Activated T-helper 1 cell treated with anti-CD3 and anti-CD28 coated beads, Interleukin-12 subunit alpha, Interleukin-12 subunit beta, Interleukin-2, Interleukin-4 antibody, amounts not matched to agents 30 ng/mL and 10 ng/mL and 1 ng/mL, durations not matched to agents 14 hours and 24 hours and 36 hours (primary cell): Measurements from ENCODE around the gene QKI. TPM values are rescaled to one million over a fixed set of nuclear protein-coding genes. Genes with fewer than 3 reads are reported as not detected.
A peak's percentile ranks its signal among the peaks of the same experiment; 100 is the strongest.

Experiments used
- DNase-seq: peaks from one replicate; pipeline ENCODE4 v3.0.0; 2021; ENCODE audit warnings: low spot score
- H3K27ac Mint-ChIP-seq: one replicate; pipeline ENCODE4 v1.8.0; 2021; ENCODE audit warnings: mild to moderate bottlenecking, mixed read lengths
- H3K27me3 Mint-ChIP-seq: one replicate; pipeline ENCODE4 v1.8.0; 2022; ENCODE audit warnings: mild to moderate bottlenecking, moderate library complexity, mixed read lengths; ENCODE audit not compliant: insufficient read depth
- H3K36me3 Mint-ChIP-seq: one replicate; pipeline ENCODE4 v1.8.0; 2021; ENCODE audit warnings: low read depth, mixed read lengths
- H3K4me1 Mint-ChIP-seq: one replicate; pipeline ENCODE4 v1.8.0; 2021; ENCODE audit warnings: low read depth, mixed read lengths
- H3K4me3 Mint-ChIP-seq: one replicate; pipeline ENCODE4 v1.8.0; 2021; ENCODE audit warnings: mild to moderate bottlenecking, moderate library complexity, mixed read lengths
- H3K9me3 Mint-ChIP-seq: one replicate; pipeline ENCODE4 v1.8.0; 2021; ENCODE audit warnings: mixed read lengths
- intact Hi-C: fragments of 100-400 bp; cut with micrococcal nuclease; formaldehyde crosslinking; loops from one replicate; pipeline ENCODE4 v1.15.1; 2024
- total RNA-seq: library from RNA; stranded (reverse); gene quantifications from 2 replicates; pipeline ENCODE4 v1.2.3, GENCODE V29; 2022

QKI gene
- total RNA-seq, 1 donor from 2014 or later = 72.5 TPM

- H3K4me3 Mint-ChIP-seq = no peak overlapping the region
- H3K36me3 Mint-ChIP-seq = no peaks in the 10 kb centered on the region
- no peak overlapping the region for H3K27ac Mint-ChIP-seq
- peaks cover 6% of the 10 kb centered on the region for H3K4me1 Mint-ChIP-seq
- intact Hi-C loops = no loop called here
- H3K9me3 Mint-ChIP-seq = no peaks in the 10 kb centered on the region
- DNase-seq = no peak
- peaks cover 28% of the 10 kb centered on the region for H3K27me3 Mint-ChIP-seq
These were observed 19.2 kb upstream of the QKI start for GRCh38 chr6:163395122-163395830.

DNA sequence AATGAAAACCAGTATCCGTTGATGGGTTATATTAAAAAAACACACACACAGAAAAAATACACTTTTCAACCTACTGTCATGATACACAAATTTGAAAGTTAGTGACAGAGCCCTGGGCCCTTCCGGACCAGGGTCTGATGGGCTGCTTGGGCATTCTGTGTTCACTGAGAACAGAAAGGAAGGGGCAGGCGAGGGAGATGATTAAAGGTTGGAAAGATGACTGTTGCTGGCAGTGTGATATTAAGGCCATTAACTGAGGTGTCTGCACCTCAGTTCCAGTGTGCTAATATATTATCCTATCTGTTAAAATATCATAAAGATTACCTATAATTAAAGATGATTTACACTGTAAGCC is 18.7 kb upstream of the QKI start:
- no peak overlapping the region for H3K4me3 Mint-ChIP-seq
- no peaks in the 10 kb centered on the region for H3K36me3 Mint-ChIP-seq
- DNase-seq = no peak
- H3K4me1 Mint-ChIP-seq = peaks cover 6% of the 10 kb centered on the region
- peaks cover 28% of the 10 kb centered on the region for H3K27me3 Mint-ChIP-seq
- H3K9me3 Mint-ChIP-seq = no peaks in the 10 kb centered on the region
- no peak overlapping the region for H3K27ac Mint-ChIP-seq
- intact Hi-C loops = no loop called here

DNA sequence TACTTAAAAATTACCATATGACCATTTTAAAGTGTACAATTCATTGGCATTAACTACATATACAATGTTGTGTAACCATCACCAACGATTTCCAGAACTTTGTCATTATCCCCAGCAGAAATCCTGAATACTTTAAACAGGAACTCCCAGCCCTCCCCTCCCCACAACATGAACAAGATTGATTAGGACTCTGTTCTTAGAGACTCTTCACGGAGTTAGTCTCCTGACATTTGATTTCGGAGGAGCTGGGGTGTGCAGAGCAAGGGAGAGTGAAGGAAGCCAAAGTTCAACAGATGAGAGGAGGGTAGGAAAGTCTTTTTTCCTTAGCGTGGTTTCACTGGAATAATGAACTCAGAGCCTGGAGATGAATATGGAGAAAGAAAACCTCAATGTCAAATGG is 17.2 kb upstream of the QKI start:
- Mint-ChIP-seq H3K9me3 (no peaks in the 10 kb centered on the region), H3K27ac (no peak overlapping the region)
- intact Hi-C loops = no loop called here

GRCh38 chr6:163398115-163398514 is 16.4 kb upstream of the QKI start:
- H3K9me3 Mint-ChIP-seq = no peaks in the 10 kb centered on the region
- intact Hi-C loops = no loop called here
- no peaks in the 10 kb centered on the region for H3K36me3 Mint-ChIP-seq
- peaks cover 25% of the 10 kb centered on the region for H3K27me3 Mint-ChIP-seq
- no peak for DNase-seq
- H3K27ac Mint-ChIP-seq = no peak overlapping the region
- no peak overlapping the region for H3K4me3 Mint-ChIP-seq
- H3K4me1 Mint-ChIP-seq = peaks cover 6% of the 10 kb centered on the region

More for the DNA sequence above, 17.2 kb upstream of the QKI start:
- H3K4me1 Mint-ChIP-seq = peaks cover 6% of the 10 kb centered on the region
- no peak for DNase-seq
- no peak overlapping the region for H3K4me3 Mint-ChIP-seq
- H3K36me3 Mint-ChIP-seq = no peaks in the 10 kb centered on the region
- H3K27me3 Mint-ChIP-seq = peaks cover 25% of the 10 kb centered on the region

GRCh38 chr6:163398815-163399214 is 15.7 kb upstream of the QKI start:
- Mint-ChIP-seq H3K36me3 (no peaks in the 10 kb centered on the region), H3K27me3 (peaks cover 24% of the 10 kb centered on the region)

GRCh38 chr6:163400509-163400908 is 14.0 kb upstream of the QKI start:
- peaks cover 16% of the 10 kb centered on the region for H3K27me3 Mint-ChIP-seq
- intact Hi-C loops = no loop called here

More at GRCh38 chr6:163398815-163399214, 15.7 kb upstream of the QKI start:
- no peaks in the 10 kb centered on the region for H3K9me3 Mint-ChIP-seq
- H3K4me3 Mint-ChIP-seq = no peak overlapping the region
- intact Hi-C loops = no loop called here
- H3K4me1 Mint-ChIP-seq = peaks cover 6% of the 10 kb centered on the region
- H3K27ac Mint-ChIP-seq = no peak overlapping the region
- no peak for DNase-seq

DNA sequence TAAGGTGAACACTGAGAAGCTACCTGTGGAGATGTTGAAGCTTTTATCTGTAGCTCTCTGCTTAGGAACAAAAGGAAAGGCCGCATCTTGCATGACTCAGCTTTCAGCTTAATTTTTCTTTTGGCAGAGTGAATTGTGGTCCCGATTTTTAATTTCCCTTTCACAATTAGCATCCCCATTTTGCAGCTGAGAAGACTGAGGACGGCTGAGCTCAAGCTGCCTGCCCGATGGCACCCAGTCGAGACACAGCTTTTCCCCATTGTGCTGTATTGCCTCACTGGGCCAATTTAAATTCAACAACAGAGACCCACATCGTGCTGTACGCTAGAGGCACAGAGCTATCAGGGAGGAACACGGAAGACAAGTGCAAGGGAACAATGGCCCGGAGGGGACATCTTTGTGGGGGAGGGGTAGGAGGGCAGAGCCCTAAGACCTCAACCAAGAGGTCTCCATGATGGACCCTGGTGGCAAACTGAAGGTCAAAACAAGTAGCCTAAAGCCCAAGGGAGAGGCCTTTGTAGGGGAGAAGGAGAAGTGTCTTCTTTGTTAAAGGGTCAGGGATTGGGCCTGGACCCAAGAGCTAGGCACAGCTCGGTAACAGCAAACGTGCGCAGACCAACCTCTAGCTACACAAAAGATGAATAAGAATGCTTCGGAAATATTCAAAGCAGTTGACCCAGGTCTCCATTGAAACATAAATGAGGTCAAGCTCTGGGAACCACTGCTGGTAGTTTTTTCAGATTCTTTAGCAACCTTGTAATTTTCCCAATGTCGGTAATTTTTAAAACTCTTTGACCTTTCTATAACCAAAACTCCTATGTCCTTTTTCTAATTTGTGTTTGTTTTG is 13.3 kb upstream of the QKI start:
- no peak for DNase-seq
- Mint-ChIP-seq H3K27me3 (peaks cover 13% of the 10 kb centered on the region), H3K4me3 (no peak overlapping the region), H3K36me3 (no peaks in the 10 kb centered on the region), H3K9me3 (no peaks in the 10 kb centered on the region), H3K4me1 (peaks cover 19% of the 10 kb centered on the region), H3K27ac (no peak overlapping the region)
- intact Hi-C loops = no loop called here

More at GRCh38 chr6:163400509-163400908, 14.0 kb upstream of the QKI start:
- Mint-ChIP-seq H3K4me1 (peaks cover 12% of the 10 kb centered on the region), H3K4me3 (no peak overlapping the region), H3K27ac (no peak overlapping the region), H3K9me3 (no peaks in the 10 kb centered on the region), H3K36me3 (no peaks in the 10 kb centered on the region)
- no peak for DNase-seq

GRCh38 chr6:163402616-163403015 is 11.9 kb upstream of the QKI start:
- H3K27ac Mint-ChIP-seq = no peak overlapping the region
- peaks cover 7% of the 10 kb centered on the region for H3K27me3 Mint-ChIP-seq
- H3K9me3 Mint-ChIP-seq = no peaks in the 10 kb centered on the region
- DNase-seq = no peak
- peaks cover 18% of the 10 kb centered on the region for H3K4me1 Mint-ChIP-seq
- intact Hi-C loops = no loop called here
- no peak overlapping the region for H3K4me3 Mint-ChIP-seq
- H3K36me3 Mint-ChIP-seq = no peaks in the 10 kb centered on the region

- Mint-ChIP-seq H3K27me3 (peaks cover 2% of the 10 kb centered on the region), H3K27ac (no peak overlapping the region), H3K4me3 (no peak overlapping the region), H3K36me3 (no peaks in the 10 kb centered on the region), H3K9me3 (no peaks in the 10 kb centered on the region), H3K4me1 (peaks cover 18% of the 10 kb centered on the region)
- no peak for DNase-seq
- intact Hi-C loops = no loop called here
These were observed 9.7 kb upstream of the QKI start for GRCh38 chr6:163404825-163405265.

GRCh38 chr6:163405412-163406309 is 8.9 kb upstream of the QKI start:
- no peak for DNase-seq
- Mint-ChIP-seq H3K9me3 (no peaks in the 10 kb centered on the region), H3K27ac (peak overlapping the region; percentile 82), H3K4me1 (peaks cover 18% of the 10 kb centered on the region), H3K36me3 (no peaks in the 10 kb centered on the region), H3K4me3 (peak overlapping the region; percentile 80), H3K27me3 (peaks cover 3% of the 10 kb centered on the region)
- intact Hi-C loops = no loop called here

DNA sequence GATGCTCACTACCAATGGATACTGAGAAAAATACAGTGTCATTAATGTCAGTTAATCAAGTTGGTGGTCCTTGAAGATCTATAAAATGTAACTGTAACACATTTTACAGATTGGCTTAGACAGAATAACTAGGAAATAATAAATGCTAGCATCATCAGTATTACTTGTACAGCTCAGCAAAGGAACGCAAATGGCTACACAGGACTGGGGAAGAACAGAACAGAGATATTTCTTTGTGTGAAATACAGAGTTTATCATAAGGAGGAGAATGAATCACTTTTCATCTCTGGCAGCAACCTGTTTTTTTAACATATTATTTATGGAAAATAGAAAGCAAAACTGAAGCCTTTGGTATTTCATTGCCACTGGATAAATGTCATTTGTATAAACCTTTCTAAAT is 8.2 kb upstream of the QKI start:
- H3K9me3 Mint-ChIP-seq = no peaks in the 10 kb centered on the region
- intact Hi-C loops = no loop called here
- H3K36me3 Mint-ChIP-seq = no peaks in the 10 kb centered on the region
- H3K4me1 Mint-ChIP-seq = peaks cover 21% of the 10 kb centered on the region
- no peak for DNase-seq
- peak overlapping the region; percentile 82 for H3K27ac Mint-ChIP-seq
- H3K4me3 Mint-ChIP-seq = peak overlapping the region; percentile 80
- H3K27me3 Mint-ChIP-seq = peaks cover 3% of the 10 kb centered on the region

DNA sequence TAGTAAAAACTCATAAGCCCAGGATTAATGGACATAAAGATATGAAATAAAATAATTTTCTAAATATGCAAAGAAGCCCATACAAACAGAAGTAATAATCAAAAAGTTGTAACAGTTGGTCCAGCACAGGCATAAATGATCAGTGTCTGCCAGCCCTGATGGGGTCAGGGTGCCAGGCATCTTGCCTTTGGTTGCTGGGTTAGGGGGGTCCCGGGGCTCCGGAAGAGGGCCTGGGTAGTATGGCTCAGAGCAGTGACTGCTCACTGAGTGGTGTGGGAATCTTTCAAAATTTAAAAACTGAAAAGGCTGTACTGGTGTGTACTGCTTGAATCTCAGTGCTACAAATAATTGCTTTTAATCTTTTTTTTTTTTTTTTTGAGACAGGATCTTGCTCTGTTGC is 7.7 kb upstream of the QKI start:
- Mint-ChIP-seq H3K27ac (no peak overlapping the region), H3K4me3 (no peak overlapping the region), H3K9me3 (no peaks in the 10 kb centered on the region), H3K4me1 (peaks cover 22% of the 10 kb centered on the region), H3K27me3 (peaks cover 3% of the 10 kb centered on the region), H3K36me3 (no peaks in the 10 kb centered on the region)
- no peak for DNase-seq
- intact Hi-C loops = no loop called here
